CD14-positive monocyte (primary cell): ENCODE data around the gene MYH9. TPM values are rescaled to one million over a fixed set of nuclear protein-coding genes. Genes with fewer than 3 reads are reported as not detected.
A peak's percentile ranks its signal among the peaks of the same experiment; 100 is the strongest.

Source experiments
- DNase-seq, 3 donors: peaks; one replicate each; pipeline ENCODE4 v3.0.0-alpha.2; 2011 to 2022
- H2AFZ ChIP-seq: 2 replicates; pipeline ENCODE4 v1.6.0; 2012; ENCODE audit warnings: mild to moderate bottlenecking, low read depth, low read length, inconsistent platforms; ENCODE audit not compliant: insufficient read depth, poor library complexity, severe bottlenecking
- H3K27ac ChIP-seq, 2 donors: 1 replicate in 1 of 2; 2 replicates in 1 of 2; pipeline ENCODE4 v1.5.1; 2012 to 2013; ENCODE audit warnings: low read length in 2 of 2, control low read depth in 1 of 2, inconsistent platforms in 1 of 2, low read depth in 1 of 2, mild to moderate bottlenecking in 1 of 2
- H3K27me3 ChIP-seq, 2 donors: one replicate each; pipeline versions ENCODE4 v1.6.0 to v1.6.1; 2011 to 2013; ENCODE audit warnings: low read length in 2 of 2; ENCODE audit not compliant: control insufficient read depth in 2 of 2, insufficient read depth in 2 of 2
- H3K36me3 ChIP-seq, 2 donors: replicated peaks in 1 of 2; 1 replicate in 1 of 2; 2 replicates in 1 of 2; pipeline versions ENCODE4 v1.5.1 to v1.6.1; 2012 to 2013; ENCODE audit warnings: low read length in 2 of 2, control low read depth in 1 of 2, inconsistent platforms in 1 of 2, mild to moderate bottlenecking in 1 of 2; ENCODE audit not compliant: insufficient read depth in 2 of 2, control insufficient read depth in 1 of 2
- H3K4me1 ChIP-seq, 2 donors: 1 replicate in 1 of 2; 2 replicates in 1 of 2; pipeline versions ENCODE4 v1.5.1 to v1.6.1; 2012 to 2013; ENCODE audit warnings: low read length in 2 of 2, control low read depth in 1 of 2, inconsistent platforms in 1 of 2, mild to moderate bottlenecking in 1 of 2, moderate library complexity in 1 of 2; ENCODE audit not compliant: insufficient read depth in 2 of 2, control insufficient read depth in 1 of 2
- H3K4me2 ChIP-seq: replicated peaks from 2 replicates; pipeline ENCODE3; 2012; ENCODE audit warnings: low read length, moderate library complexity, mild to moderate bottlenecking; ENCODE audit not compliant: poor library complexity, severe bottlenecking; ENCODE audit errors: extremely low read depth
- H3K4me3 ChIP-seq, 3 experiments: fragments of 200-600 bp in 1 of 3; sonication (generic) in 1 of 3; replicated peaks in 1 of 3; 1 replicate in 2 of 3; 2 replicates in 1 of 3; pipeline ENCODE4 v1.5.1; 2011 to 2013; ENCODE audit warnings: low read length in 3 of 3, mild to moderate bottlenecking in 3 of 3, control low read depth in 2 of 3, low read depth in 2 of 3, inconsistent platforms in 1 of 3, moderate library complexity in 1 of 3
- H3K79me2 ChIP-seq: 2 replicates; pipeline ENCODE4 v1.6.0; 2012; ENCODE audit warnings: mild to moderate bottlenecking, control low read depth, inconsistent platforms, low read length, moderate library complexity; ENCODE audit not compliant: insufficient read depth
- H3K9ac ChIP-seq: 2 replicates; pipeline ENCODE4 v1.6.0; 2017; ENCODE audit warnings: low read length, mild to moderate bottlenecking; ENCODE audit not compliant: insufficient read depth, poor library complexity, severe bottlenecking
- H3K9me3 ChIP-seq, 2 donors: replicated peaks in 1 of 2; 1 replicate in 1 of 2; 2 replicates in 1 of 2; pipeline versions ENCODE4 v1.5.1 to v1.6.1; 2012 to 2013; ENCODE audit warnings: low read length in 2 of 2, control low read depth in 1 of 2; ENCODE audit not compliant: control insufficient read depth in 1 of 2, insufficient read depth in 1 of 2
- H4K20me1 ChIP-seq: 2 replicates; pipeline ENCODE4 v1.6.0; 2012; ENCODE audit warnings: mild to moderate bottlenecking, low read length, control low read depth, moderate library complexity; ENCODE audit not compliant: insufficient read depth
- H3K27ac Mint-ChIP-seq, 7 donors: one replicate each; pipeline ENCODE4 v1.8.0; 2020; ENCODE audit warnings: mild to moderate bottlenecking in 7 of 7, mixed read lengths in 7 of 7, moderate library complexity in 6 of 7, inconsistent platforms in 2 of 7
- H3K27me3 Mint-ChIP-seq, 3 donors: one replicate each; pipeline ENCODE4 v1.8.0; 2021 to 2022; ENCODE audit warnings: low read depth in 3 of 3, mild to moderate bottlenecking in 3 of 3, mixed read lengths in 3 of 3, moderate library complexity in 3 of 3, inconsistent platforms in 1 of 3
- H3K36me3 Mint-ChIP-seq, 2 donors: one replicate each; pipeline ENCODE4 v1.8.0; 2020; ENCODE audit warnings: mixed read lengths in 2 of 2, inconsistent platforms in 1 of 2, mild to moderate bottlenecking in 1 of 2
- H3K4me1 Mint-ChIP-seq: one replicate; pipeline ENCODE4 v1.8.0; 2020; ENCODE audit warnings: mild to moderate bottlenecking, mixed read lengths
- H3K4me3 Mint-ChIP-seq, 2 donors: one replicate each; pipeline ENCODE4 v1.8.0; 2020; ENCODE audit warnings: mild to moderate bottlenecking in 2 of 2, mixed read lengths in 2 of 2, moderate library complexity in 1 of 2
- H3K9me3 Mint-ChIP-seq, 7 donors: one replicate each; pipeline ENCODE4 v1.8.0; 2020 to 2022; ENCODE audit warnings: mixed read lengths in 7 of 7, mild to moderate bottlenecking in 6 of 7, moderate library complexity in 6 of 7, inconsistent platforms in 2 of 7
- WGBS: methylation state at CpG from one replicate; pipeline ENCODE4 v1.1.5; 2013; ENCODE audit warnings: missing lambda C conversion rate; ENCODE audit not compliant: insufficient coverage; 5-methylcytosine and 5-hydroxymethylcytosine counted together
- intact Hi-C, 2 donors: fragments of 100-400 bp; cut with micrococcal nuclease; formaldehyde crosslinking; loops; one replicate each; pipeline versions ENCODE4 v1.15.0 to v1.15.1; 2023
- polyA plus RNA-seq, 3 donors: library from polyadenylated mRNA; depleted of rRNA in 1 of 3; unstranded in 2 of 3; stranded (reverse) in 1 of 3; fragments of 300-500 nt in 2 of 3; fragments of >200 nt in 1 of 3; fragmentation: Illumina TruSeq in 2 of 3; gene quantifications; 1 replicate in 2 of 3; 2 replicates in 1 of 3; pipeline ENCODE4 v1.2.3, GENCODE V29; 2012 to 2021
- TF ChIP-seq, protein P1 (sequence below): fragments of 200-600 bp; IDR thresholded peaks from one replicate; pipeline ENCODE4 v1.8.0; 2022; ENCODE audit warnings: antibody characterized with exemption, mild to moderate bottlenecking

Gene MYH9
- polyA plus RNA-seq, 3 donors, result 35.6 to 163 (median 79.5) TPM

DNA sequence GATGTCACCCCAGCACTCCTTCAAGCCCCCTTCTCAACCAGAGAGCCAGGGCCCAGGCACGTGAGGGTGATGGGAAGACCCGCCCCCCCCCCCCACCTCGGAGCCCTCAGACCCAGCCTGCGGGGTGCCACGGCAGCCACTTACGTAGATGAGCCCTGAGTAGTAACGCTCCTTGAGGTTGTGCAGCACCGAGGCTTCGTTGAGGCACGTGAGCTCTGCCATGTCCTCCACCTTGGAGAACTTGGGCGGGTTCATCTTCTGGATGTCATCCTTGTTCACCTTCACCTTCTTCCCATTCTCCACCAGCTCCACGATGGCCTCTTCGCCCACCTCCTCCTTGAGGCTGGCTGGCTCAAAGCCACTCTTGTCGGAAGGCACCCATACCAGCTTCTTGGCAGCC, 39.0 kb downstream of the MYH9 start:
- H2AFZ ChIP-seq, result no peak overlapping the region
- no peak for DNase-seq
- peak overlapping the region in 6 of 7 donors; percentile 16 to 83 (median 48) for H3K27ac Mint-ChIP-seq
- H3K4me3 ChIP-seq, result no peak overlapping the region
- H3K9me3 ChIP-seq, result no peaks in the 10 kb centered on the region
- H4K20me1 ChIP-seq, result peaks cover 98% of the 10 kb centered on the region
- peaks cover 0 to 3% (median 0%) of the 10 kb centered on the region in 3 donors for H3K27me3 Mint-ChIP-seq
- peaks cover 32 to 49% of the 10 kb centered on the region in 2 donors for H3K36me3 ChIP-seq
- peaks cover 98% of the 10 kb centered on the region for H3K79me2 ChIP-seq
- TF ChIP-seq, protein P1, sequence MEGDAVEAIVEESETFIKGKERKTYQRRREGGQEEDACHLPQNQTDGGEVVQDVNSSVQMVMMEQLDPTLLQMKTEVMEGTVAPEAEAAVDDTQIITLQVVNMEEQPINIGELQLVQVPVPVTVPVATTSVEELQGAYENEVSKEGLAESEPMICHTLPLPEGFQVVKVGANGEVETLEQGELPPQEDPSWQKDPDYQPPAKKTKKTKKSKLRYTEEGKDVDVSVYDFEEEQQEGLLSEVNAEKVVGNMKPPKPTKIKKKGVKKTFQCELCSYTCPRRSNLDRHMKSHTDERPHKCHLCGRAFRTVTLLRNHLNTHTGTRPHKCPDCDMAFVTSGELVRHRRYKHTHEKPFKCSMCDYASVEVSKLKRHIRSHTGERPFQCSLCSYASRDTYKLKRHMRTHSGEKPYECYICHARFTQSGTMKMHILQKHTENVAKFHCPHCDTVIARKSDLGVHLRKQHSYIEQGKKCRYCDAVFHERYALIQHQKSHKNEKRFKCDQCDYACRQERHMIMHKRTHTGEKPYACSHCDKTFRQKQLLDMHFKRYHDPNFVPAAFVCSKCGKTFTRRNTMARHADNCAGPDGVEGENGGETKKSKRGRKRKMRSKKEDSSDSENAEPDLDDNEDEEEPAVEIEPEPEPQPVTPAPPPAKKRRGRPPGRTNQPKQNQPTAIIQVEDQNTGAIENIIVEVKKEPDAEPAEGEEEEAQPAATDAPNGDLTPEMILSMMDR, result no peak
- H3K4me1 ChIP-seq, result peaks cover 4 to 11% of the 10 kb centered on the region in 2 donors
- peaks cover 41% of the 10 kb centered on the region for H3K4me1 Mint-ChIP-seq
- WGBS, result 95% methylated on average over 14 of the region's 14 CpGs
- no peaks in the 10 kb centered on the region for H3K27me3 ChIP-seq
- intact Hi-C loops, result no loop called here
- peaks cover 33 to 75% of the 10 kb centered on the region in 2 donors for H3K36me3 Mint-ChIP-seq
- H3K4me2 ChIP-seq, result no peak overlapping the region
- no peaks in the 10 kb centered on the region for H3K9me3 Mint-ChIP-seq
- no peak overlapping the region for H3K4me3 Mint-ChIP-seq
- no peak overlapping the region for H3K9ac ChIP-seq
- peak overlapping the region in 1 of 2 donors; percentile 81 for H3K27ac ChIP-seq

DNA sequence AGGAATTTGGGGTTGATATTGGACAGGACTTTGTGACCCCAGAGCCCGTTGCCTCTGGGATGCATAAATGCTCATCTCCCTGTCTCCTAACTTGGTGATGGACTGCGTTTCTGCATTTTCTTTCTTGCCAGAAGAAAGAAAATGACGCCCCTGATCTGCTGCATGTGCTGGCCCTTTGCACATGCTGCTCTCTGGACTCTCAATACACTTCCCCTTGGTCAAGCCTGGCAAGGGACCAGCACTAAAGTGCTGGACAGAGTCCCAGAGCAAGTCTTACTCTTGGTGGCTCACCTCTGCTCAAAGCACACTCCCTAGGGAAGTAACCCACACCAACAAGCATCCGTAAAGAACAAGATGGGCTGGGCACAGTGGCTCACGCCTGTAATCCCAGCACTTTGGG, 40.7 kb downstream of the MYH9 start:
- Histone ChIP-seq H3K36me3 (peaks cover 44 to 65% of the 10 kb centered on the region in 2 donors), H3K79me2 (peaks cover 98% of the 10 kb centered on the region), H3K4me2 (no peak overlapping the region), H3K27me3 (no peaks in the 10 kb centered on the region), H4K20me1 (peaks cover 98% of the 10 kb centered on the region), H3K4me1 (peaks cover 0 to 2% of the 10 kb centered on the region in 2 donors), H3K9me3 (no peaks in the 10 kb centered on the region), H3K9ac (no peak overlapping the region), H3K4me3 (no peak overlapping the region), H3K27ac (peak overlapping the region in 1 of 2 donors; percentile 48), H2AFZ (no peak overlapping the region)
- H3K4me1 Mint-ChIP-seq, result peaks cover 30% of the 10 kb centered on the region
- 90% methylated on average over 3 of the region's 5 CpGs for WGBS
- DNase-seq, result no peak
- peaks cover 0 to 3% (median 1%) of the 10 kb centered on the region in 3 donors for H3K27me3 Mint-ChIP-seq
- intact Hi-C loops, result no loop called here
- H3K4me3 Mint-ChIP-seq, result no peak overlapping the region
- H3K9me3 Mint-ChIP-seq, result no peaks in the 10 kb centered on the region
- peaks cover 42 to 79% of the 10 kb centered on the region in 2 donors for H3K36me3 Mint-ChIP-seq
- TF ChIP-seq, protein P1, result no peak
- peak overlapping the region in 5 of 7 donors; percentile 8 to 59 (median 57) for H3K27ac Mint-ChIP-seq
